Measurements from ENCODE around the gene TCF4.

The TCF4 gene

GRCh38 chr18:55433648-55434047, 154.3 kb downstream of the TCF4 start:
- TF ChIP-seq EZH2phosphoT487 (IDR thresholded peaks at IDR 0.05; ENCODE audit: borderline replicate concordance, low read length) = no peak
- TF ChIP-seq, protein P1, sequence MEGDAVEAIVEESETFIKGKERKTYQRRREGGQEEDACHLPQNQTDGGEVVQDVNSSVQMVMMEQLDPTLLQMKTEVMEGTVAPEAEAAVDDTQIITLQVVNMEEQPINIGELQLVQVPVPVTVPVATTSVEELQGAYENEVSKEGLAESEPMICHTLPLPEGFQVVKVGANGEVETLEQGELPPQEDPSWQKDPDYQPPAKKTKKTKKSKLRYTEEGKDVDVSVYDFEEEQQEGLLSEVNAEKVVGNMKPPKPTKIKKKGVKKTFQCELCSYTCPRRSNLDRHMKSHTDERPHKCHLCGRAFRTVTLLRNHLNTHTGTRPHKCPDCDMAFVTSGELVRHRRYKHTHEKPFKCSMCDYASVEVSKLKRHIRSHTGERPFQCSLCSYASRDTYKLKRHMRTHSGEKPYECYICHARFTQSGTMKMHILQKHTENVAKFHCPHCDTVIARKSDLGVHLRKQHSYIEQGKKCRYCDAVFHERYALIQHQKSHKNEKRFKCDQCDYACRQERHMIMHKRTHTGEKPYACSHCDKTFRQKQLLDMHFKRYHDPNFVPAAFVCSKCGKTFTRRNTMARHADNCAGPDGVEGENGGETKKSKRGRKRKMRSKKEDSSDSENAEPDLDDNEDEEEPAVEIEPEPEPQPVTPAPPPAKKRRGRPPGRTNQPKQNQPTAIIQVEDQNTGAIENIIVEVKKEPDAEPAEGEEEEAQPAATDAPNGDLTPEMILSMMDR (IDR thresholded peaks at IDR 0.05; ENCODE audit: low read depth, low read length, poor library complexity, severe bottlenecking) = no peak
- H4K20me1 ChIP-seq (ENCODE audit: control insufficient read depth, insufficient read depth, low read depth, low read length) = no peaks in the 10 kb centered on the region
- no peaks in the 10 kb centered on the region for H3K9me3 ChIP-seq (ENCODE audit: control insufficient read depth, insufficient read depth, low read length)
- peak overlapping the region; percentile 90 for H3K4me2 ChIP-seq (ENCODE audit: low read length)
- no peaks in the 10 kb centered on the region for H3K27me3 ChIP-seq (ENCODE audit: control insufficient read depth, low read length)
- peaks cover 100% of the 10 kb centered on the region for H3K4me1 ChIP-seq (ENCODE audit: control insufficient read depth, low read length)
- H3K4me3 ChIP-seq (ENCODE audit: low read length) = peak overlapping the region; percentile 67
- peaks cover 20% of the 10 kb centered on the region for H3K36me3 ChIP-seq (ENCODE audit: control insufficient read depth, low read length)
- peak overlapping the region; percentile 99 for H3K27ac ChIP-seq (ENCODE audit: low read depth, low read length)
- H3F3A ChIP-seq (ENCODE audit: control insufficient read depth, insufficient read depth) = peaks cover 24% of the 10 kb centered on the region
- H3K79me2 ChIP-seq (ENCODE audit: control insufficient read depth, low read length) = peaks cover 80% of the 10 kb centered on the region
- H3K9me2 ChIP-seq (replicated peaks; ENCODE audit: control insufficient read depth, low read length) = no peaks in the 10 kb centered on the region

- H3K4me2 ChIP-seq (ENCODE audit: low read length) = peak overlapping the region; percentile 90
Measured at GRCh38 chr18:55433140-55433539, 154.9 kb downstream of the TCF4 start.

GRCh38 chr18:55432307-55433040, 155.5 kb downstream of the TCF4 start:
- Histone ChIP-seq H3F3A (ENCODE audit: control insufficient read depth, insufficient read depth) (peaks cover 26% of the 10 kb centered on the region), H4K20me1 (ENCODE audit: control insufficient read depth, insufficient read depth, low read depth, low read length) (no peaks in the 10 kb centered on the region), H3K27me3 (ENCODE audit: control insufficient read depth, low read length) (no peaks in the 10 kb centered on the region), H3K79me2 (ENCODE audit: control insufficient read depth, low read length) (peaks cover 80% of the 10 kb centered on the region), H3K4me1 (ENCODE audit: control insufficient read depth, low read length) (peaks cover 100% of the 10 kb centered on the region), H3K9me3 (ENCODE audit: control insufficient read depth, insufficient read depth, low read length) (no peaks in the 10 kb centered on the region), H3K4me2 (ENCODE audit: low read length) (peak overlapping the region; percentile 90), H3K9me2 (replicated peaks; ENCODE audit: control insufficient read depth, low read length) (no peaks in the 10 kb centered on the region), H3K4me3 (ENCODE audit: low read length) (peak overlapping the region; percentile 67), H3K36me3 (ENCODE audit: control insufficient read depth, low read length) (peaks cover 23% of the 10 kb centered on the region), H3K27ac (ENCODE audit: low read depth, low read length) (peak overlapping the region; percentile 99)
- no peak for TF ChIP-seq EZH2phosphoT487 (IDR thresholded peaks at IDR 0.05; ENCODE audit: borderline replicate concordance, low read length)
- TF ChIP-seq, protein P1 (IDR thresholded peaks at IDR 0.05; ENCODE audit: low read depth, low read length, poor library complexity, severe bottlenecking) = no peak

More at GRCh38 chr18:55433140-55433539, 154.9 kb downstream of the TCF4 start:
- H3K36me3 ChIP-seq (ENCODE audit: control insufficient read depth, low read length) = peaks cover 21% of the 10 kb centered on the region
- H3F3A ChIP-seq (ENCODE audit: control insufficient read depth, insufficient read depth) = peaks cover 26% of the 10 kb centered on the region
- no peaks in the 10 kb centered on the region for H3K9me3 ChIP-seq (ENCODE audit: control insufficient read depth, insufficient read depth, low read length)
- H3K9me2 ChIP-seq (replicated peaks; ENCODE audit: control insufficient read depth, low read length) = no peaks in the 10 kb centered on the region
- peaks cover 100% of the 10 kb centered on the region for H3K4me1 ChIP-seq (ENCODE audit: control insufficient read depth, low read length)
- no peak for TF ChIP-seq EZH2phosphoT487 (IDR thresholded peaks at IDR 0.05; ENCODE audit: borderline replicate concordance, low read length)
- TF ChIP-seq, protein P1 (IDR thresholded peaks at IDR 0.05; ENCODE audit: low read depth, low read length, poor library complexity, severe bottlenecking) = no peak
- H3K4me3 ChIP-seq (ENCODE audit: low read length) = peak overlapping the region; percentile 67
- H4K20me1 ChIP-seq (ENCODE audit: control insufficient read depth, insufficient read depth, low read depth, low read length) = no peaks in the 10 kb centered on the region
- peaks cover 80% of the 10 kb centered on the region for H3K79me2 ChIP-seq (ENCODE audit: control insufficient read depth, low read length)
- H3K27ac ChIP-seq (ENCODE audit: low read depth, low read length) = peak overlapping the region; percentile 99
- H3K27me3 ChIP-seq (ENCODE audit: control insufficient read depth, low read length) = no peaks in the 10 kb centered on the region

Data from DOHH2 (cell line).